ENCODE measurements around the gene ETF1.
A peak's percentile ranks its signal among the peaks of the same experiment; 100 is the strongest.

The ETF1 gene

GRCh38 chr5:138504799-138505198, 38.2 kb downstream of the ETF1 start:
- no peak for TF ChIP-seq CTCF (IDR thresholded peaks at IDR 0.05; ENCODE audit: unreplicated experiment in 3 of 3)
- peaks cover 11% of the 10 kb centered on the region for H3K4me1 Mint-ChIP-seq
- H3K9me3 Mint-ChIP-seq, result no peaks in the 10 kb centered on the region
- H3K36me3 Mint-ChIP-seq (ENCODE audit: low read depth), result peaks cover 20% of the 10 kb centered on the region
- H3K27ac Mint-ChIP-seq, result peak overlapping the region in 1 of 3 experiments; percentile 53
- no peaks in the 10 kb centered on the region for H3K27me3 Mint-ChIP-seq (ENCODE audit: low read depth)
- no peak overlapping the region for H3K4me3 Mint-ChIP-seq

GRCh38 chr5:138503487-138504270, 39.4 kb downstream of the ETF1 start:
- Mint-ChIP-seq H3K4me1 (peaks cover 6% of the 10 kb centered on the region), H3K36me3 (ENCODE audit: low read depth) (peaks cover 13% of the 10 kb centered on the region), H3K9me3 (no peaks in the 10 kb centered on the region), H3K27ac (peak overlapping the region in 1 of 3 experiments; percentile 2), H3K27me3 (ENCODE audit: low read depth) (no peaks in the 10 kb centered on the region), H3K4me3 (no peak overlapping the region)
- TF ChIP-seq CTCF (IDR thresholded peaks at IDR 0.05; ENCODE audit: unreplicated experiment in 3 of 3), result peak; percentile 74 to 78 (median 75)

GRCh38 chr5:138502521-138502920, 40.5 kb downstream of the ETF1 start:
- Mint-ChIP-seq H3K27ac (no peak overlapping the region), H3K4me1 (peaks cover 6% of the 10 kb centered on the region), H3K9me3 (no peaks in the 10 kb centered on the region), H3K36me3 (ENCODE audit: low read depth) (peaks cover 4% of the 10 kb centered on the region), H3K27me3 (ENCODE audit: low read depth) (no peaks in the 10 kb centered on the region), H3K4me3 (no peak overlapping the region)
- no peak for TF ChIP-seq CTCF (IDR thresholded peaks at IDR 0.05; ENCODE audit: unreplicated experiment in 3 of 3)

- no peak for TF ChIP-seq CTCF (IDR thresholded peaks at IDR 0.05; ENCODE audit: unreplicated experiment in 3 of 3)
- H3K4me1 Mint-ChIP-seq, result peaks cover 6% of the 10 kb centered on the region
- peaks cover under 1% of the 10 kb centered on the region for H3K36me3 Mint-ChIP-seq (ENCODE audit: low read depth)
- no peak overlapping the region for H3K27ac Mint-ChIP-seq
- H3K27me3 Mint-ChIP-seq (ENCODE audit: low read depth), result no peaks in the 10 kb centered on the region
- H3K4me3 Mint-ChIP-seq, result no peak overlapping the region
- no peaks in the 10 kb centered on the region for H3K9me3 Mint-ChIP-seq
Measured at GRCh38 chr5:138502121-138502520, 40.9 kb downstream of the ETF1 start.

- Mint-ChIP-seq H3K36me3 (ENCODE audit: low read depth) (no peaks in the 10 kb centered on the region), H3K4me3 (no peak overlapping the region), H3K27ac (no peak overlapping the region), H3K9me3 (no peaks in the 10 kb centered on the region), H3K27me3 (ENCODE audit: low read depth) (peaks cover 5% of the 10 kb centered on the region), H3K4me1 (peaks cover 11% of the 10 kb centered on the region)
- no peak for TF ChIP-seq CTCF (IDR thresholded peaks at IDR 0.05; ENCODE audit: unreplicated experiment in 3 of 3)
Measured at GRCh38 chr5:138498376-138498775, 44.7 kb downstream of the ETF1 start.

- TF ChIP-seq CTCF (IDR thresholded peaks at IDR 0.05; ENCODE audit: unreplicated experiment in 3 of 3), result no peak
- peak overlapping the region in 1 of 3 experiments; percentile 65 for H3K27ac Mint-ChIP-seq
- no peaks in the 10 kb centered on the region for H3K9me3 Mint-ChIP-seq
- no peaks in the 10 kb centered on the region for H3K36me3 Mint-ChIP-seq (ENCODE audit: low read depth)
- peak overlapping the region in 1 of 3 experiments; percentile 69 for H3K4me3 Mint-ChIP-seq
- peaks cover 10% of the 10 kb centered on the region for H3K27me3 Mint-ChIP-seq (ENCODE audit: low read depth)
- H3K4me1 Mint-ChIP-seq, result peaks cover 31% of the 10 kb centered on the region
Measured at GRCh38 chr5:138495351-138495750, 47.7 kb downstream of the ETF1 start.

Data from nephron (organoid).